Heart left ventricle (tissue), 16 donors: ENCODE results near the gene TAAR6. TPM values are rescaled to one million over a fixed set of nuclear protein-coding genes. Genes with fewer than 3 reads are reported as not detected.

Source experiments
- ATAC-seq, 4 donors: fragments of 200-7000 bp; cut with Tn5 transposase; one replicate each; pipeline ENCODE4 v1.9.1; 2020 to 2022; ENCODE audit warnings: moderate library complexity in 4 of 4, mild to moderate bottlenecking in 3 of 4, moderate number of reproducible peaks in 1 of 4
- DNase-seq, 5 donors: peaks; one replicate each; pipeline ENCODE4 v3.0.0-alpha.2; 2020
- H3K27ac ChIP-seq, 12 donors: fragments of 200-600 bp; sonication (generic) in 4 of 12; one replicate each; pipeline versions ENCODE4 v1.5.0 to v1.8.0; 2016 to 2022; ENCODE audit warnings: mild to moderate bottlenecking in 2 of 12
- H3K27me3 ChIP-seq, 9 donors: fragments of 200-600 bp; sonication (generic) in 2 of 9; one replicate each; pipeline versions ENCODE4 v1.5.1 to v1.8.0; 2016 to 2022; ENCODE audit warnings: mild to moderate bottlenecking in 3 of 9
- H3K36me3 ChIP-seq, 9 donors: fragments of 200-600 bp; sonication (generic) in 2 of 9; one replicate each; pipeline versions ENCODE4 v1.5.0 to v1.8.0; 2018 to 2022; ENCODE audit warnings: mild to moderate bottlenecking in 2 of 9
- H3K4me1 ChIP-seq, 12 donors: fragments of 200-600 bp; sonication (generic) in 4 of 12; one replicate each; pipeline versions ENCODE4 v1.5.0 to v1.8.0; 2016 to 2022; ENCODE audit warnings: mild to moderate bottlenecking in 3 of 12
- H3K4me3 ChIP-seq, 12 donors: fragments of 200-600 bp; sonication (generic) in 4 of 12; one replicate each; pipeline versions ENCODE4 v1.5.0 to v1.8.0; 2017 to 2022; ENCODE audit warnings: mild to moderate bottlenecking in 9 of 12, moderate library complexity in 4 of 12
- H3K9me3 ChIP-seq, 12 donors: fragments of 200-600 bp; sonication (generic) in 4 of 12; one replicate each; pipeline versions ENCODE4 v1.5.0 to v1.8.0; 2016 to 2022; ENCODE audit warnings: mild to moderate bottlenecking in 1 of 12
- POLR2A ChIP-seq, 2 donors: fragments of 450-650 bp; IDR thresholded peaks; one replicate each; pipeline ENCODE4 v1.6.1; 2017; ENCODE audit warnings: antibody characterized with exemption in 2 of 2, mild to moderate bottlenecking in 2 of 2, moderate library complexity in 2 of 2
- WGBS, 4 donors: extraction: QIAGEN DNeasy Blood & Tissue Kit in 2 of 4; methylation state at CpG; one replicate each; pipeline versions ENCODE4 v1.1.5 to v1.1.7; 2013 to 2018; 5-methylcytosine and 5-hydroxymethylcytosine counted together
- intact Hi-C, 10 donors: fragments of 100-400 bp; cut with DNase I; formaldehyde crosslinking; loops; one replicate each; pipeline versions ENCODE4 v1.11.1 to v1.14.2; 2022
- polyA plus RNA-seq, 2 donors: library from polyadenylated mRNA; stranded (reverse); fragments of 200-250 nt; gene quantifications; one replicate each; pipeline ENCODE4 v1.2.3, GENCODE V29; 2013
- total RNA-seq, 9 donors: library from RNA; depleted of rRNA in 2 of 9; stranded (reverse); fragments of >200 nt in 2 of 9; fragmentation: NEBNext Ultra II Directional in 3 of 9; extraction: Animal tissue kit (Norgen Biotek cat#: 25700) in 3 of 9; gene quantifications; one replicate each; pipeline versions ENCODE4 v1.1.0 to v1.2.4, GENCODE V29; 2016 to 2023
- TF ChIP-seq, protein P1 (sequence below), 12 donors: fragments of 200-600 bp; sonication (generic) in 4 of 12; IDR thresholded peaks; one replicate each; pipeline versions ENCODE4 v1.5.0 to v1.8.0; 2018 to 2022; ENCODE audit warnings: antibody characterized with exemption in 12 of 12, mild to moderate bottlenecking in 5 of 12
- donor health status: ischemic (EF 13 %, LVEDD 7.1; RV severe dilation, severe dysfunction).
- donor health status: healthy with polysubstance abuse.
- donor health status: DM: no; HTN: yes; CAD: no.
- donor health status: DM: no; HTN: no; CAD: no.
- donor health status: ischemic (EF 25% LVEDD 6.9; RV normal size, moderate dysfunction).
- donor health status: ischemic (EF 25% LVEDD 5.7; RV mildly dilated, moderate dysfunction).
- donor health status: healthy.
- donor health status: DM: yes; HTN: yes; CAD: no.
- donor health status: ischemic (EF 35%, LVEDD 5.7; RV mildly dilated, moderate dysfunction).
- donor health status: nonischemic (EF 11% LVEDD 7.7; RV severe dilation, severe dysfunction).
- donor health status: DM: yes; HTN: yes; CAD: no.
- donor health status: PGD.
- donor health status: ischemic (EF 29% LVEDD 5.4; RV normal size, mild dysfunction).
- donor health status: nonischemic (EF 23%, LVEDD 6.1; RV moderate dilation, normal function).

TAAR6 gene
- total and polyA plus RNA-seq, 11 donors, result not detected

DNA sequence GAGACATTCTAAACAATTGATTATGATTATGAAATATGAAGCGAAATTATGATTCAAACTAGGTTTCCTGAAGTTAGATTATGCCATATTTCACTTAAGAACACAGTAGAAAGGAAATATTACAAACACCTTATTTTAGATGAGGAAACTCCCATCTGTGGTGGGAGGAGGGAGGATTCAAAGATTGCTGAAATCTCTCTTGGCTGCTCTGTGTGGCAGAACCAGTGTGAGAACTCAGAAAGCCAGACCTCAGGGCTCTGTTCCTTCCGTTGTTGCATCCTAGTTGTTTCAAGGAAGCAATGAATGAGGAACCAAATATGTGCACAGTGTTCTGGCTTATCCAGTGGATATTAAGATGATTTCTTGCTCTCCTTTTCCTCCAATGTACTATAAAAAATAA is 17.3 kb downstream of the TAAR6 start:
- Histone ChIP-seq H3K4me3 (no peak overlapping the region), H3K4me1 (no peaks in the 10 kb centered on the region), H3K36me3 (no peaks in the 10 kb centered on the region), H3K27me3 (peaks cover 0 to 12% (median 0%) of the 10 kb centered on the region in 9 donors), H3K27ac (no peak overlapping the region), H3K9me3 (no peaks in the 10 kb centered on the region)
- ATAC-seq (peak in 1 of 4 donors; percentile 65), DNase-seq (no peak)
- no peak for TF ChIP-seq POLR2A (IDR thresholded peaks at IDR 0.05)
- TF ChIP-seq, protein P1, sequence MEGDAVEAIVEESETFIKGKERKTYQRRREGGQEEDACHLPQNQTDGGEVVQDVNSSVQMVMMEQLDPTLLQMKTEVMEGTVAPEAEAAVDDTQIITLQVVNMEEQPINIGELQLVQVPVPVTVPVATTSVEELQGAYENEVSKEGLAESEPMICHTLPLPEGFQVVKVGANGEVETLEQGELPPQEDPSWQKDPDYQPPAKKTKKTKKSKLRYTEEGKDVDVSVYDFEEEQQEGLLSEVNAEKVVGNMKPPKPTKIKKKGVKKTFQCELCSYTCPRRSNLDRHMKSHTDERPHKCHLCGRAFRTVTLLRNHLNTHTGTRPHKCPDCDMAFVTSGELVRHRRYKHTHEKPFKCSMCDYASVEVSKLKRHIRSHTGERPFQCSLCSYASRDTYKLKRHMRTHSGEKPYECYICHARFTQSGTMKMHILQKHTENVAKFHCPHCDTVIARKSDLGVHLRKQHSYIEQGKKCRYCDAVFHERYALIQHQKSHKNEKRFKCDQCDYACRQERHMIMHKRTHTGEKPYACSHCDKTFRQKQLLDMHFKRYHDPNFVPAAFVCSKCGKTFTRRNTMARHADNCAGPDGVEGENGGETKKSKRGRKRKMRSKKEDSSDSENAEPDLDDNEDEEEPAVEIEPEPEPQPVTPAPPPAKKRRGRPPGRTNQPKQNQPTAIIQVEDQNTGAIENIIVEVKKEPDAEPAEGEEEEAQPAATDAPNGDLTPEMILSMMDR (IDR thresholded peaks at IDR 0.05), result no peak
- WGBS, 4 donors, result 58 to 66% (median 61%) methylated on average over 2 of the region's 2 CpGs
- intact Hi-C loops, result no loop called here

DNA sequence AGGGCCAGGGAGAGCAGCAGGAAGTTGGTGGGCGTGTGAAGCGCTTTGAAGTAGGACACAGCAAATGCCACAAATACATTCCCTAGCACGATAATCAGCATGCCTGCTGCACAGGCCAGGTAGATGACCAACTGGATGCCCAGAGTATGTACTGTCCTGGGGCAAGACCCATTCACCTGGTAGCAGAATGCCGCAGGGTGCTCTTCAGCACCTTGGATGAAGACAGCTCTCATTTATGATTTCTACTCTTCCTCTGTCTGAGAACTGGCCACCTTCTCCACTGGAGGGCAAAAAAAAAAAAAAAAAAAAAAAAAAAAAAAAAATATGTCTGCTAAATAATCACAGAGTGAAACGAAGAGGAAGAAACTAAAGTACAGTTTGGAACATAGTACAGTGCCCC is 19.3 kb downstream of the TAAR6 start, which contains the start of gene TAAR5:
TAAR5 (minus strand) TSS at position 288 of the 400 bp plus-strand sequence; CDS start at position 233, 55 bp downstream.
- 42 to 79% (median 70%) methylated on average over 5 of the region's 5 CpGs for WGBS, 4 donors
- DNase-seq, result no peak

DNA sequence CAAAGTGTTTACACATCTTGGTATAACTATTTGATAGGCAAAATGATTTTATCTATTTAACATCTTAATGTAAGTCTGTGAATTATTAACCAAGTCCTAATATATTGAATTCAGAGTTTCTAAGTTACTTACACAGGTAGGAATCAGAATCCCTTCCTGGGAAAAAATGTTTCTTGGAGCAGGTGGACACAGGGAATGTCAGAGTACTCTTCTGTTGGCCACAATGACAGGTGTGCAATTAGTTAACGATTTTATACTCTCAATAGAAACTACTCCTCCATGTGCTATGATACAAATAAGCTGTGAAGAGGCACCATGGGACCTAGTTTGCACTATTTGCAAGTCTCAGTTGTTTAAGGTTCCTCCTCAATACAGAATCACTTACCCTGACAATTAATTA is 20.2 kb downstream of the TAAR6 start:
- peaks cover 0 to 12% (median 0%) of the 10 kb centered on the region in 9 donors for H3K27me3 ChIP-seq
- no peak for DNase-seq
- no peak overlapping the region for H3K27ac ChIP-seq
- WGBS, 4 donors, result 73 to 85% (median 79%) methylated on average over 1 of the region's 1 CpG
- TF ChIP-seq POLR2A (IDR thresholded peaks at IDR 0.05), result no peak
- TF ChIP-seq, protein P1 (IDR thresholded peaks at IDR 0.05), result no peak
- no peak overlapping the region for H3K4me3 ChIP-seq
- intact Hi-C loops, result no loop called here
- no peaks in the 10 kb centered on the region for H3K9me3 ChIP-seq
- no peak for ATAC-seq
- H3K36me3 ChIP-seq, result no peaks in the 10 kb centered on the region
- no peaks in the 10 kb centered on the region for H3K4me1 ChIP-seq

More for the DNA sequence above, 19.3 kb downstream of the TAAR6 start, which contains the start of gene TAAR5:
- ATAC-seq, result no peak
- no peaks in the 10 kb centered on the region for H3K36me3 ChIP-seq
- no peak within 1 kb of the TSS for H3K27ac ChIP-seq
- H3K4me3 ChIP-seq, result no peak within 1 kb of the TSS
- no peaks in the 10 kb centered on the region for H3K4me1 ChIP-seq
- intact Hi-C loops, result no loop called here
- H3K27me3 ChIP-seq, result peaks cover 0 to 12% (median 0%) of the 10 kb centered on the region in 9 donors
- no peaks in the 10 kb centered on the region for H3K9me3 ChIP-seq
- TF ChIP-seq POLR2A (IDR thresholded peaks at IDR 0.05), result no peak
- TF ChIP-seq, protein P1 (IDR thresholded peaks at IDR 0.05), result no peak

DNA sequence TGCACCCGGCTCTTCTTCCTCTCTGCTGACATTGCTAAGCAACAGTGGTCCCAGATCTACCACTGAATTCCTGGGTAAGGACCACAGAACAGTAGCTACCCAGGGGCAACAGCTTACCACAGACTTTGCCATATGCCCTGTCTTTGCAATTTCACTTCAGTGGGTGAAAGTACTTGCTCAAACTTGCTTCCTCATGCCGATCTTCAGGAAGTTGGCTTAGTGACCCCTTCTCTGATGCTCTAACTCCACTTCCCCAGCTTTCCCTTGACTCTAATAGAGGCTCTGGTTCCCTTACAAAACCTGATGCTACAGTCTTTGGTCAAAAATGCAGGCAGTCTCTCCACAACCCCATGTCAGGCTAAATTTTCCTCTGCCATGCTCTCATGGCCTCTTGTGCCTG is 22.7 kb downstream of the TAAR6 start:
- TF ChIP-seq POLR2A (IDR thresholded peaks at IDR 0.05), result no peak
- TF ChIP-seq, protein P1 (IDR thresholded peaks at IDR 0.05), result no peak
- ATAC-seq (no peak), DNase-seq (no peak)
- no peak overlapping the region for H3K4me3 ChIP-seq
- H3K27ac ChIP-seq, result no peak overlapping the region
- WGBS, 4 donors, result 56 to 70% (median 66%) methylated on average over 2 of the region's 2 CpGs
- no peaks in the 10 kb centered on the region for H3K36me3 ChIP-seq
- no peaks in the 10 kb centered on the region for H3K9me3 ChIP-seq
- intact Hi-C loops, result no loop called here
- H3K4me1 ChIP-seq, result no peaks in the 10 kb centered on the region
- peaks cover 0 to 12% (median 0%) of the 10 kb centered on the region in 9 donors for H3K27me3 ChIP-seq
